Activated CD4-positive, CD25-positive, alpha-beta regulatory T cell treated with anti-CD3 and anti-CD28 coated beads, Interleukin-2, amount 50 U/mL, for 72 hours (primary cell): ENCODE data around the gene TANK.

Source experiments
- DNase-seq: peaks from one replicate; pipeline ENCODE4 v3.0.0; 2021

TANK gene

GRCh38 chr2:161134547-161135518, 25.4 kb upstream of the TANK start:
- DNase-seq = no peak

- DNase-seq = no peak
Observed at GRCh38 chr2:161135951-161136593, 24.2 kb upstream of the TANK start.

- no peak for DNase-seq
Observed at GRCh38 chr2:161136696-161137324, 23.4 kb upstream of the TANK start.

- no peak for DNase-seq
Observed at GRCh38 chr2:161138429-161138828, 21.8 kb upstream of the TANK start.

- DNase-seq = no peak
Observed at GRCh38 chr2:161139098-161139987, 20.9 kb upstream of the TANK start.

GRCh38 chr2:161141033-161141432, 19.2 kb upstream of the TANK start:
- no peak for DNase-seq

GRCh38 chr2:161146209-161146775, 13.9 kb upstream of the TANK start:
- DNase-seq = no peak

GRCh38 chr2:161146996-161147395, 13.2 kb upstream of the TANK start:
- no peak for DNase-seq

GRCh38 chr2:161147856-161148255, 12.4 kb upstream of the TANK start:
- DNase-seq = no peak

GRCh38 chr2:161150704-161151103, 9.5 kb upstream of the TANK start:
- no peak for DNase-seq

- DNase-seq = no peak
Observed at GRCh38 chr2:161152302-161152701, 7.9 kb upstream of the TANK start.

GRCh38 chr2:161158882-161159281, 1.3 kb upstream of the TANK start:
- DNase-seq = no peak

- DNase-seq = no peak
Observed at GRCh38 chr2:161159456-161160225, 587 bp upstream of the TANK start.

- DNase-seq = no peak
Observed at GRCh38 chr2:161161074-161161706, 962 bp downstream of the TANK start.

- DNase-seq = no peak
Observed at GRCh38 chr2:161163440-161163839, 3.2 kb downstream of the TANK start.

- DNase-seq = no peak
Observed at GRCh38 chr2:161164161-161164560, 3.9 kb downstream of the TANK start.

GRCh38 chr2:161165266-161165665, 5.0 kb downstream of the TANK start:
- no peak for DNase-seq

- no peak for DNase-seq
Observed at GRCh38 chr2:161165811-161166210, 5.6 kb downstream of the TANK start.

GRCh38 chr2:161166538-161167409, 6.5 kb downstream of the TANK start:
- peak; percentile 51 for DNase-seq

- no peak for DNase-seq
Observed at GRCh38 chr2:161169335-161169734, 9.1 kb downstream of the TANK start.
